ENCODE data around the gene ATOH1.

The ATOH1 gene

GRCh38 chr4:93828332-93828994, at the start of gene ATOH1:
Gene ATOH1, plus strand, starts transcription at chr4:93828753. Its CDS starts 174 bp downstream, at chr4:93828927.
- no peak for DNase-seq

- DNase-seq: no peak
Observed at GRCh38 chr4:93779228-93779627, 49.3 kb upstream of the ATOH1 start.

GRCh38 chr4:93780080-93780479, 48.5 kb upstream of the ATOH1 start:
- DNase-seq: no peak

- DNase-seq: no peak
Observed at GRCh38 chr4:93781198-93781597, 47.4 kb upstream of the ATOH1 start.

- no peak for DNase-seq
Observed at GRCh38 chr4:93786149-93786548, 42.4 kb upstream of the ATOH1 start.

GRCh38 chr4:93788712-93789111, 39.8 kb upstream of the ATOH1 start:
- DNase-seq: no peak

- peak; percentile 43 for DNase-seq
Observed at GRCh38 chr4:93791570-93792195, 36.9 kb upstream of the ATOH1 start.

GRCh38 chr4:93802045-93802444, 26.5 kb upstream of the ATOH1 start:
- DNase-seq: no peak

GRCh38 chr4:93809773-93810172, 18.8 kb upstream of the ATOH1 start:
- no peak for DNase-seq

GRCh38 chr4:93810340-93810992, 18.1 kb upstream of the ATOH1 start:
- no peak for DNase-seq

- DNase-seq: no peak
Observed at GRCh38 chr4:93813092-93813491, 15.5 kb upstream of the ATOH1 start.

- DNase-seq: no peak
Observed at GRCh38 chr4:93814141-93814540, 14.4 kb upstream of the ATOH1 start.

- no peak for DNase-seq
Observed at GRCh38 chr4:93814722-93815121, 13.8 kb upstream of the ATOH1 start.

GRCh38 chr4:93825551-93826216, 2.9 kb upstream of the ATOH1 start:
- DNase-seq: no peak

GRCh38 chr4:93827272-93827947, 1.1 kb upstream of the ATOH1 start:
- DNase-seq: no peak

- DNase-seq: no peak
Observed at GRCh38 chr4:93828995-93829819, 654 bp downstream of the ATOH1 start.

GRCh38 chr4:93829820-93830687, 1.5 kb downstream of the ATOH1 start:
- no peak for DNase-seq

GRCh38 chr4:93831716-93832496, 3.4 kb downstream of the ATOH1 start:
- DNase-seq: no peak

- no peak for DNase-seq
Observed at GRCh38 chr4:93834249-93835066, 5.9 kb downstream of the ATOH1 start.

Measured in fibroblast of skin of right quadriceps (primary cell).